MM.1S (cell line): ENCODE results near the gene ADARB1.

ENCODE experiments used
- DNase-seq: peaks from one replicate; pipeline ENCODE4 v3.0.0-alpha.2; 2015
- H2AFZ ChIP-seq: fragments of 300-600 bp; sonication (generic); 2 replicates; pipeline ENCODE4 v1.6.0; 2016; ENCODE audit warnings: antibody characterized with exemption, low read length
- H3F3A ChIP-seq: fragments of 300-600 bp; sonication (generic); 2 replicates; pipeline ENCODE4 v1.6.1; 2016; ENCODE audit warnings: mild to moderate bottlenecking, antibody characterized with exemption, low read length, moderate library complexity, mixed read lengths; ENCODE audit not compliant: insufficient read depth
- H3K27ac ChIP-seq: fragments of 300-600 bp; sonication (generic); 2 replicates; pipeline ENCODE4 v1.5.1; 2016; ENCODE audit warnings: mild to moderate bottlenecking, low read length
- H3K27me3 ChIP-seq: fragments of 300-600 bp; sonication (generic); replicated peaks from 2 replicates; pipeline ENCODE4 v1.6.0; 2016; ENCODE audit warnings: low read length; ENCODE audit not compliant: insufficient read depth
- H3K36me3 ChIP-seq: fragments of 300-600 bp; sonication (generic); replicated peaks from 2 replicates; pipeline ENCODE4 v1.6.1; 2016; ENCODE audit warnings: mild to moderate bottlenecking, low read length, mixed read lengths; ENCODE audit not compliant: insufficient read depth
- H3K4me1 ChIP-seq: fragments of 300-600 bp; sonication (generic); 2 replicates; pipeline ENCODE4 v1.6.1; 2016; ENCODE audit warnings: low read length, mixed read lengths
- H3K4me2 ChIP-seq: fragments of 300-600 bp; sonication (generic); 2 replicates; pipeline ENCODE4 v1.6.0; 2016; ENCODE audit warnings: low read depth, low read length
- H3K4me3 ChIP-seq: fragments of 300-600 bp; sonication (generic); 2 replicates; pipeline ENCODE4 v1.5.1; 2016; ENCODE audit warnings: low read length, mixed read lengths
- H3K79me2 ChIP-seq: fragments of 300-600 bp; sonication (generic); 2 replicates; pipeline ENCODE4 v1.6.1; 2016; ENCODE audit warnings: mixed run types, low read length, mixed read lengths
- H3K9ac ChIP-seq: fragments of 300-600 bp; sonication (generic); 2 replicates; pipeline ENCODE4 v1.6.1; 2016; ENCODE audit warnings: low read length, mixed read lengths
- H3K9me2 ChIP-seq: fragments of 300-600 bp; sonication (generic); replicated peaks from 2 replicates; pipeline ENCODE4 v1.6.1; 2016; ENCODE audit warnings: mild to moderate bottlenecking, low read length, mixed read lengths; ENCODE audit not compliant: insufficient read depth
- H3K9me3 ChIP-seq: fragments of 300-600 bp; sonication (generic); replicated peaks from 2 replicates; pipeline ENCODE4 v1.6.1; 2016; ENCODE audit warnings: mild to moderate bottlenecking, low read length, mixed read lengths; ENCODE audit not compliant: insufficient read depth
- H4K20me1 ChIP-seq: fragments of 300-600 bp; sonication (generic); 2 replicates; pipeline ENCODE4 v1.6.1; 2016; ENCODE audit warnings: mild to moderate bottlenecking, low read length, moderate library complexity, mixed read lengths; ENCODE audit not compliant: insufficient read depth
- EZH2 ChIP-seq: fragments of 300-600 bp; sonication (generic); optimal IDR thresholded peaks from 2 replicates; pipeline ENCODE3; 2017; ENCODE audit warnings: low read depth, mild to moderate bottlenecking, antibody characterized with exemption, low read length, mixed read lengths
- EZH2phosphoT487 ChIP-seq: fragments of 300-600 bp; sonication (generic); IDR thresholded peaks from 2 replicates; pipeline ENCODE4 v1.6.1; 2018; ENCODE audit warnings: antibody characterized with exemption, low read length
- TF ChIP-seq, protein P1 (sequence below): fragments of 300-600 bp; sonication (generic); IDR thresholded peaks from 2 replicates; pipeline ENCODE4 v1.5.1; 2016; ENCODE audit warnings: antibody characterized with exemption, low read length, mixed read lengths

ADARB1 gene

DNA sequence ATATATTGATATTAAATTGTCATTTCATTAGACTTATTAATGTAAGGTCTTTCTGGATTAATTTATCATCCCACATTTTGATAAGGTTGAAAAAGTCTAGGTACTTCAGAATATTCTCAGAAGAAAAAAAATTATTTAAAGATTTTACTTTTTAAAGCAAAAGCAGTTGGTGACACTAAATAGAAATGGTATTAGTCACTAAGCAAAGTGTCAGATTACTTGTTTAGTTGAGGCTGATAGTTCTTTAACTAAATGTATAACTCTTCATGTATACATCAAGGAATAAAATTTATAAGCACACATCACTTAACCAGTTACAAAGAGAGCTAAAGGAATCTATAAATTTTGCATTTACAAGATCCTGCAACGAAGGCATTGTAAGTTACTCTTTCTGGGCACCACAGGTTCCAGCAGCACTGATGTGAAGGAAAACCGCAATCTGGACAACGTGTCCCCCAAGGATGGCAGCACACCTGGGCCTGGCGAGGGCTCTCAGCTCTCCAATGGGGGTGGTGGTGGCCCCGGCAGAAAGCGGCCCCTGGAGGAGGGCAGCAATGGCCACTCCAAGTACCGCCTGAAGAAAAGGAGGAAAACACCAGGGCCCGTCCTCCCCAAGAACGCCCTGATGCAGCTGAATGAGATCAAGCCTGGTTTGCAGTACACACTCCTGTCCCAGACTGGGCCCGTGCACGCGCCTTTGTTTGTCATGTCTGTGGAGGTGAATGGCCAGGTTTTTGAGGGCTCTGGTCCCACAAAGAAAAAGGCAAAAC is 101.1 kb downstream of the ADARB1 start:
- H3K27ac ChIP-seq: no peak overlapping the region
- H3K4me3 ChIP-seq: no peak overlapping the region
- H4K20me1 ChIP-seq: no peaks in the 10 kb centered on the region
- no peaks in the 10 kb centered on the region for H3K79me2 ChIP-seq
- H3K9me2 ChIP-seq: no peaks in the 10 kb centered on the region
- no peak overlapping the region for H2AFZ ChIP-seq
- no peaks in the 10 kb centered on the region for H3K4me1 ChIP-seq
- no peak overlapping the region for H3K9ac ChIP-seq
- H3F3A ChIP-seq: no peaks in the 10 kb centered on the region
- H3K9me3 ChIP-seq: no peaks in the 10 kb centered on the region
- H3K27me3 ChIP-seq: peaks cover 98% of the 10 kb centered on the region
- no peak for TF ChIP-seq EZH2phosphoT487
- TF ChIP-seq, protein P1, sequence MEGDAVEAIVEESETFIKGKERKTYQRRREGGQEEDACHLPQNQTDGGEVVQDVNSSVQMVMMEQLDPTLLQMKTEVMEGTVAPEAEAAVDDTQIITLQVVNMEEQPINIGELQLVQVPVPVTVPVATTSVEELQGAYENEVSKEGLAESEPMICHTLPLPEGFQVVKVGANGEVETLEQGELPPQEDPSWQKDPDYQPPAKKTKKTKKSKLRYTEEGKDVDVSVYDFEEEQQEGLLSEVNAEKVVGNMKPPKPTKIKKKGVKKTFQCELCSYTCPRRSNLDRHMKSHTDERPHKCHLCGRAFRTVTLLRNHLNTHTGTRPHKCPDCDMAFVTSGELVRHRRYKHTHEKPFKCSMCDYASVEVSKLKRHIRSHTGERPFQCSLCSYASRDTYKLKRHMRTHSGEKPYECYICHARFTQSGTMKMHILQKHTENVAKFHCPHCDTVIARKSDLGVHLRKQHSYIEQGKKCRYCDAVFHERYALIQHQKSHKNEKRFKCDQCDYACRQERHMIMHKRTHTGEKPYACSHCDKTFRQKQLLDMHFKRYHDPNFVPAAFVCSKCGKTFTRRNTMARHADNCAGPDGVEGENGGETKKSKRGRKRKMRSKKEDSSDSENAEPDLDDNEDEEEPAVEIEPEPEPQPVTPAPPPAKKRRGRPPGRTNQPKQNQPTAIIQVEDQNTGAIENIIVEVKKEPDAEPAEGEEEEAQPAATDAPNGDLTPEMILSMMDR: no peak
- no peak for TF ChIP-seq EZH2
- no peak for DNase-seq
- no peak overlapping the region for H3K4me2 ChIP-seq
- H3K36me3 ChIP-seq: no peaks in the 10 kb centered on the region

- no peak for DNase-seq
- H3K9ac ChIP-seq: no peak overlapping the region
- H3F3A ChIP-seq: no peaks in the 10 kb centered on the region
- H3K27me3 ChIP-seq: peaks cover 98% of the 10 kb centered on the region
- no peaks in the 10 kb centered on the region for H3K9me2 ChIP-seq
- H4K20me1 ChIP-seq: no peaks in the 10 kb centered on the region
- no peak overlapping the region for H3K4me3 ChIP-seq
- TF ChIP-seq, protein P1: no peak
- TF ChIP-seq EZH2phosphoT487 (no peak), EZH2 (no peak)
- H3K27ac ChIP-seq: no peak overlapping the region
- H3K79me2 ChIP-seq: no peaks in the 10 kb centered on the region
- H3K4me2 ChIP-seq: no peak overlapping the region
- no peaks in the 10 kb centered on the region for H3K4me1 ChIP-seq
- H3K9me3 ChIP-seq: no peaks in the 10 kb centered on the region
- no peak overlapping the region for H2AFZ ChIP-seq
- H3K36me3 ChIP-seq: no peaks in the 10 kb centered on the region
Observed at GRCh38 chr21:45176141-45176540, 101.8 kb downstream of the ADARB1 start.

- Histone ChIP-seq H3K4me2 (no peak overlapping the region), H3K27ac (no peak overlapping the region), H4K20me1 (no peaks in the 10 kb centered on the region), H2AFZ (no peak overlapping the region), H3K4me1 (no peaks in the 10 kb centered on the region), H3K9ac (no peak overlapping the region), H3K9me3 (no peaks in the 10 kb centered on the region), H3F3A (no peaks in the 10 kb centered on the region), H3K36me3 (no peaks in the 10 kb centered on the region), H3K27me3 (peaks cover 99% of the 10 kb centered on the region), H3K9me2 (no peaks in the 10 kb centered on the region), H3K4me3 (no peak overlapping the region), H3K79me2 (no peaks in the 10 kb centered on the region)
- DNase-seq: no peak
- TF ChIP-seq EZH2phosphoT487 (no peak), EZH2 (no peak)
- TF ChIP-seq, protein P1: no peak
Observed at GRCh38 chr21:45177039-45177438, 102.7 kb downstream of the ADARB1 start.
